Cardiac septum (tissue), 1 donor: Measurements from ENCODE around the gene OR10V1. TPM values are rescaled to one million over a fixed set of nuclear protein-coding genes. Genes with fewer than 3 reads are reported as not detected.
A peak's percentile ranks its signal among the peaks of the same experiment; 100 is the strongest.

Source experiments
- DNase-seq: peaks from one replicate; pipeline ENCODE4 v3.0.0-alpha.2; 2020; ENCODE audit warnings: low spot score
- intact Hi-C: fragments of 100-400 bp; cut with DNase I; formaldehyde crosslinking; loops from one replicate; pipeline ENCODE4 v1.14.0; 2022
- total RNA-seq: library from RNA; stranded (reverse); fragmentation: NEBNext Ultra II Directional; extraction: Animal tissue kit (Norgen Biotek cat#: 25700); gene quantifications from one replicate; pipeline ENCODE4 v1.2.1, GENCODE V29; 2021
- donor health status: DM: no; HTN: no; CAD: no.

The OR10V1 gene
- total RNA-seq, 1 donor from 2014 or later, result not detected

- intact Hi-C loops, result no loop called here
- DNase-seq, result no peak
These were observed 40.4 kb downstream of the OR10V1 start for GRCh38 chr11:59673291-59673690.

- intact Hi-C loops, result no loop called here
- no peak for DNase-seq
These were observed 42.2 kb downstream of the OR10V1 start for GRCh38 chr11:59671471-59671870.

- intact Hi-C loops, result loop anchor here (1.0 to 10.0 kb wide), 4 partner anchors 52 to 135 kb away; partner anchors contain the start of gene OSBP
- DNase-seq, result peak; percentile 78
These were observed 44.0 kb downstream of the OR10V1 start for GRCh38 chr11:59669611-59670009.

- intact Hi-C loops, result loop anchor here (1.0 to 10.0 kb wide), 4 partner anchors 52 to 136 kb away; partner anchors contain the start of gene OSBP
- DNase-seq, result peak; percentile 100
These were observed 44.6 kb downstream of the OR10V1 start, which contains the start of gene PATL1 for GRCh38 chr11:59668950-59669610. Gene PATL1 (minus strand): TSS chr11:59669037. CDS start chr11:59668895, 142 bp downstream.

- DNase-seq, result peak; percentile 79
- intact Hi-C loops, result loop anchor here (2.0 to 10.0 kb wide), 3 partner anchors 51 to 136 kb away; partner anchors contain the start of gene OSBP
These were observed 45.3 kb downstream of the OR10V1 start for GRCh38 chr11:59668188-59668949.

GRCh38 chr11:59667812-59668187 is 45.8 kb downstream of the OR10V1 start:
- intact Hi-C loops, result loop anchor here (2.0 to 10.0 kb wide), 3 partner anchors 50 to 137 kb away; partner anchors contain the start of gene OSBP
- DNase-seq, result no peak

GRCh38 chr11:59666969-59667368 is 46.7 kb downstream of the OR10V1 start:
- no peak for DNase-seq
- intact Hi-C loops, result loop anchor here (5.0 to 10.0 kb wide), 2 partner anchors 50 to 138 kb away; partner anchors contain the start of gene OSBP

Other genes with a start within 250 kb of the OR10V1 start
- not detected for gene OR4D10, start 240.5 kb downstream of the OR10V1 start, total RNA-seq
- not detected for gene OR4D11, start 210.3 kb downstream of the OR10V1 start, total RNA-seq
- not detected for gene OR4D9, start 202.3 kb downstream of the OR10V1 start, total RNA-seq
- gene OSBP, start 98.1 kb downstream of the OR10V1 start, total RNA-seq, result 35.1 TPM
- 23.4 TPM for gene PATL1, start 44.8 kb downstream of the OR10V1 start, total RNA-seq
- gene STX3, start 41.5 kb upstream of the OR10V1 start, total RNA-seq, result 10.0 TPM
- 64.7 TPM for gene MRPL16, start 96.9 kb upstream of the OR10V1 start, total RNA-seq
- not detected for gene CBLIF, start 131.7 kb upstream of the OR10V1 start, total RNA-seq
- gene TCN1, start 152.6 kb upstream of the OR10V1 start, total RNA-seq, result not detected
- gene OOSP3, start 164.9 kb upstream of the OR10V1 start, total RNA-seq, result not detected
- gene OOSP1, start 224.6 kb upstream of the OR10V1 start, total RNA-seq, result not detected